Fibroblast of lung (primary cell): ENCODE results near the gene TMEM256. TPM values are rescaled to one million over a fixed set of nuclear protein-coding genes. Genes with fewer than 3 reads are reported as not detected.
A peak's percentile ranks its signal among the peaks of the same experiment; 100 is the strongest.

Experiments used
- DNase-seq, 2 donors: peaks; one replicate each; pipeline versions ENCODE4 v3.0.0 to v3.0.0-alpha.2; 2010; ENCODE audit warnings: low read depth in 2 of 2
- H2AFZ ChIP-seq: 2 replicates; pipeline ENCODE4 v1.5.1; 2012; ENCODE audit warnings: low read length, control low read depth, inconsistent platforms
- H3K27ac ChIP-seq: 2 replicates; pipeline ENCODE4 v1.5.1; 2011; ENCODE audit warnings: low read length, control low read depth; ENCODE audit not compliant: insufficient read depth
- H3K27me3 ChIP-seq: 2 replicates; pipeline ENCODE4 v1.5.1; 2011; ENCODE audit warnings: mild to moderate bottlenecking, low read length; ENCODE audit not compliant: control insufficient read depth, insufficient read depth
- H3K36me3 ChIP-seq: 2 replicates; pipeline ENCODE4 v1.5.1; 2011; ENCODE audit warnings: low read length; ENCODE audit not compliant: control insufficient read depth, insufficient read depth
- H3K4me1 ChIP-seq: 2 replicates; pipeline ENCODE4 v1.5.1; 2011; ENCODE audit warnings: low read length; ENCODE audit not compliant: control insufficient read depth, insufficient read depth; ENCODE audit errors: extremely low read depth
- H3K4me2 ChIP-seq: 2 replicates; pipeline ENCODE4 v1.5.1; 2011; ENCODE audit warnings: low read length, control low read depth; ENCODE audit not compliant: insufficient read depth; ENCODE audit errors: extremely low read depth
- H3K4me3 ChIP-seq, 4 experiments: fragments of 200-600 bp in 1 of 4; sonication (generic) in 1 of 4; replicated peaks in 1 of 4; 2 replicates each; pipeline ENCODE4 v1.5.1; 2011 to 2016; ENCODE audit warnings: low read length in 4 of 4, low read depth in 3 of 4, mild to moderate bottlenecking in 3 of 4, control low read depth in 2 of 4, inconsistent platforms in 1 of 4, mixed read lengths in 1 of 4; ENCODE audit not compliant: insufficient read depth in 1 of 4; ENCODE audit errors: control extremely low read depth in 1 of 4
- H3K79me2 ChIP-seq: 2 replicates; pipeline ENCODE4 v1.5.1; 2012; ENCODE audit warnings: mild to moderate bottlenecking, low read length, inconsistent platforms; ENCODE audit not compliant: control insufficient read depth, insufficient read depth
- H3K9ac ChIP-seq: 2 replicates; pipeline ENCODE4 v1.5.1; 2011; ENCODE audit warnings: mild to moderate bottlenecking, low read length, control low read depth; ENCODE audit not compliant: insufficient read depth
- H3K9me3 ChIP-seq: 2 replicates; pipeline ENCODE4 v1.5.1; 2012; ENCODE audit warnings: low read depth, low read length; ENCODE audit not compliant: control insufficient read depth, insufficient read depth
- H4K20me1 ChIP-seq: 2 replicates; pipeline ENCODE4 v1.5.1; 2011; ENCODE audit warnings: low read length; ENCODE audit not compliant: control insufficient read depth, insufficient read depth; ENCODE audit errors: extremely low read depth
- EZH2 ChIP-seq: IDR thresholded peaks from 2 replicates; pipeline ENCODE4 v1.5.1; 2012; ENCODE audit warnings: low read length, control low read depth, mild to moderate bottlenecking; ENCODE audit errors: missing control alignments
- polyA plus RNA-seq, 2 donors: library from polyadenylated mRNA; depleted of rRNA in 1 of 2; stranded (reverse) in 1 of 2; unstranded in 1 of 2; fragments of >200 nt; gene quantifications; 2 replicates each; pipeline ENCODE4 v1.2.1, GENCODE V29; 2011 to 2012; ENCODE audit warnings: missing spikeins in 1 of 2
- total RNA-seq: library from RNA; depleted of rRNA; stranded (reverse); fragments of >200 nt; gene quantifications from 2 replicates; pipeline ENCODE4 v1.2.1, GENCODE V29; 2014
- TF ChIP-seq, protein P1 (sequence below), 2 donors: IDR thresholded peaks in 1 of 2; conservative IDR thresholded peaks in 1 of 2; 1 replicate in 1 of 2; 2 replicates in 1 of 2; pipeline ENCODE4 v1.5.1; 2011 to 2012; ENCODE audit warnings: low read length in 2 of 2, control low read depth in 1 of 2, inconsistent platforms in 1 of 2, low read depth in 1 of 2, mild to moderate bottlenecking in 1 of 2

Gene TMEM256
- total and polyA plus RNA-seq, 2 donors (not counting 1 experiment from before 2014, with no cell fraction given): 59.1 to 206 TPM

DNA sequence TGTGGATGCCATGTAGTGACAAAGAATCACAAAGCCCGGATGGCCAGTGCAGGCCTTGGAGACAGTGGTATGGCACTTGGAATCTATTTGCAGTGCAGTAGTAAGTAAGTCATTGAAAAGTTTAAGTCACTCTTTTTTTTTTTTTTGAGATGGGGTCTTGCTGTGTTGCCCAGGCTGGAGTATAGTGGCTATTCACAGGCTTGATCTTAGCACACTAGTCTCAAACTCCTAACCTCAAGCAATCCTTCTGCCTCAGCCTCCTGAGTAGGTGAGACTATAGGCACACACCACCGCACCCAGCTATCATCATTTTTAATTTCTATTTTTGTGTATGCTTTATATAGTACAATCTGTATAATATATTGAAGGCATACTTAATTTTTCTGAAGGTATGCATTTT, 5.3 kb downstream of the TMEM256 start:
- H2AFZ ChIP-seq: no peak overlapping the region
- H3K27ac ChIP-seq: no peak overlapping the region
- H3K4me2 ChIP-seq: no peak overlapping the region
- no peaks in the 10 kb centered on the region for H3K36me3 ChIP-seq
- no peak overlapping the region for H3K9ac ChIP-seq
- TF ChIP-seq, protein P1, sequence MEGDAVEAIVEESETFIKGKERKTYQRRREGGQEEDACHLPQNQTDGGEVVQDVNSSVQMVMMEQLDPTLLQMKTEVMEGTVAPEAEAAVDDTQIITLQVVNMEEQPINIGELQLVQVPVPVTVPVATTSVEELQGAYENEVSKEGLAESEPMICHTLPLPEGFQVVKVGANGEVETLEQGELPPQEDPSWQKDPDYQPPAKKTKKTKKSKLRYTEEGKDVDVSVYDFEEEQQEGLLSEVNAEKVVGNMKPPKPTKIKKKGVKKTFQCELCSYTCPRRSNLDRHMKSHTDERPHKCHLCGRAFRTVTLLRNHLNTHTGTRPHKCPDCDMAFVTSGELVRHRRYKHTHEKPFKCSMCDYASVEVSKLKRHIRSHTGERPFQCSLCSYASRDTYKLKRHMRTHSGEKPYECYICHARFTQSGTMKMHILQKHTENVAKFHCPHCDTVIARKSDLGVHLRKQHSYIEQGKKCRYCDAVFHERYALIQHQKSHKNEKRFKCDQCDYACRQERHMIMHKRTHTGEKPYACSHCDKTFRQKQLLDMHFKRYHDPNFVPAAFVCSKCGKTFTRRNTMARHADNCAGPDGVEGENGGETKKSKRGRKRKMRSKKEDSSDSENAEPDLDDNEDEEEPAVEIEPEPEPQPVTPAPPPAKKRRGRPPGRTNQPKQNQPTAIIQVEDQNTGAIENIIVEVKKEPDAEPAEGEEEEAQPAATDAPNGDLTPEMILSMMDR (conservative IDR thresholded peaks at IDR 0.05 in 1 of 2, IDR thresholded peaks at IDR 0.05 in 1 of 2; ENCODE audit: low read depth in 1 of 2, low read length in 2 of 2): no peak
- no peak for TF ChIP-seq EZH2
- no peaks in the 10 kb centered on the region for H3K9me3 ChIP-seq
- H3K79me2 ChIP-seq: no peaks in the 10 kb centered on the region
- no peak for DNase-seq
- no peak overlapping the region for H3K4me3 ChIP-seq
- H4K20me1 ChIP-seq: no peaks in the 10 kb centered on the region
- peaks cover 10% of the 10 kb centered on the region for H3K4me1 ChIP-seq
- no peaks in the 10 kb centered on the region for H3K27me3 ChIP-seq

DNA sequence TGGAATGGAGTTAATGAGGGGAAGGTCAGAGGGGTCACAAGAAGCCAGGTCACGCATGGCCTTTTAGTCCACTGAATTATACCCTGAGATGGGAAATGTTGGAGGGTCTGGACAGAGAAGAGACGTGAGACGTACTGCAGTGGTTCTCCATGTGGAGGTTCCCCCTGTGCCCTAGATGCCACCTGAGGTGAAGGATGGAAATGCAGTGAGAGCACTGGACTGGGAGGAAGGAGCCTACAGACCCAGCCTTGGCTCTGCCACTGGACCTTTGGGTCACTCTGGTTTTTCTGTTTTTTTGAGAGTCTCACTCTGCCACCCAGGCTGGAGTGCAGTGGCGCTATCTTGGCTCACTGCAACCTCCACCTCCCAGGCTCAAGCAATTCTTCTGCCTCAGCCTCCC, 7.8 kb downstream of the TMEM256 start:
- H3K27ac ChIP-seq: no peak overlapping the region
- DNase-seq: no peak
- H3K4me3 ChIP-seq: no peak overlapping the region
- H3K4me2 ChIP-seq: no peak overlapping the region
- TF ChIP-seq, protein P1 (conservative IDR thresholded peaks at IDR 0.05 in 1 of 2, IDR thresholded peaks at IDR 0.05 in 1 of 2; ENCODE audit: low read depth in 1 of 2, low read length in 2 of 2): no peak
- no peak for TF ChIP-seq EZH2
- H3K27me3 ChIP-seq: no peaks in the 10 kb centered on the region
- H3K79me2 ChIP-seq: no peaks in the 10 kb centered on the region
- no peak overlapping the region for H3K9ac ChIP-seq
- no peaks in the 10 kb centered on the region for H4K20me1 ChIP-seq
- H3K9me3 ChIP-seq: no peaks in the 10 kb centered on the region
- no peak overlapping the region for H2AFZ ChIP-seq
- peaks cover 3% of the 10 kb centered on the region for H3K4me1 ChIP-seq
- H3K36me3 ChIP-seq: peaks cover 6% of the 10 kb centered on the region

DNA sequence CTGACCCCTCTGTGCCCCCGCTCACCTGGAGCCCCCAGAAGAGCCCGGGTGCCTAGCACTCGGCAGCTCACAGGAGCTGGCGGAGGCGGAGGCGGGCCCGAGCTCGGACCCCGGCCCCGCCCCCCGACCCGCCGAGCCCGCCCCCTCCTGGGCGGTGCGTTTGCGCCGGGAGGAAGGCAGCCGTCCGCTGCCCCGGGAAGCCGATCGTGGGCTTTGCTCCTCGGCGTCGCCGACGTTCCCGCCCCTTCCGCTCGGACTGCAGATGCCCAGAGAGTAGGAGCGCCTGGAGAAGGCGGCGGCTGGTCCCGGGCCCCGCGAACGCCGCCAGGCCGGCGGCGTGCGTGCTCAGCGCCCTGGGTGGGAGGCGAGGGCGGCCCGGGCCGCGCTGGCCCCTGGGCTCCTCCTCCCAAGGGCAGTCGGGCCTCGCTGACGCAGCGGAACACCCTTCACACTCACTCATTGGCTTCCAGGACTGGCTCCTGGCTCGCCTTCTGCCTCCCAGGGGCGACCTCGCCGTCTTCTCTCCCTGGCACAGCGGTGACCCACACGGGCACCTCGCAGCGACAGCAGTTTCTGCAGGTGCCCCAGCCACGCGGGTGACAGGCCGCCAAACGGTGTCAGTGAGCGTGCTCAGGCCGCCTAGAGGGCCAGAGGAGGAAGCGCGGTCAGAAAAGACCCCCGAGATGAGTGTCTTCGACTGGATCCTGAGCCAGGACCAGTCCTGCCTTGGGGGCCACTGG, 9.3 kb downstream of the TMEM256 start, which contains the start of gene PLSCR3:
TSS of gene PLSCR3 (minus strand) at position 74 of the 740 bp plus-strand sequence. CDS start 415 bp downstream, outside the sequence.
- Histone ChIP-seq H3K27ac (peak within 1 kb of the TSS; percentile 90), H4K20me1 (no peaks in the 10 kb centered on the region), H3K36me3 (peaks cover 13% of the 10 kb centered on the region), H3K4me1 (peaks cover 3% of the 10 kb centered on the region), H3K79me2 (no peaks in the 10 kb centered on the region), H3K4me2 (peak within 1 kb of the TSS; percentile 99), H3K4me3 (peak within 1 kb of the TSS; percentile 54 to 96 (median 80)), H3K9me3 (no peaks in the 10 kb centered on the region), H3K9ac (peak within 1 kb of the TSS; percentile 80), H2AFZ (peak within 1 kb of the TSS; percentile 83), H3K27me3 (no peaks in the 10 kb centered on the region)
- DNase-seq: peak; percentile 79 to 83
- TF ChIP-seq, protein P1 (conservative IDR thresholded peaks at IDR 0.05 in 1 of 2, IDR thresholded peaks at IDR 0.05 in 1 of 2; ENCODE audit: low read depth in 1 of 2, low read length in 2 of 2): peak; percentile 34 to 49
- TF ChIP-seq EZH2: no peak
